Mucosa of descending colon (tissue), 3 donors: ENCODE data around the gene KCTD17. TPM values are rescaled to one million over a fixed set of nuclear protein-coding genes. Genes with fewer than 3 reads are reported as not detected.
A peak's percentile ranks its signal among the peaks of the same experiment; 100 is the strongest.

ENCODE experiments used
- ATAC-seq: fragments of 200-7000 bp; cut with Tn5 transposase; one replicate; pipeline ENCODE4 v1.9.1; 2020; ENCODE audit warnings: mild to moderate bottlenecking, moderate library complexity
- DNase-seq, 3 donors: peaks; one replicate each; pipeline ENCODE4 v3.0.0-alpha.2; 2020
- H3K36me3 ChIP-seq: fragments of 200-600 bp; one replicate; pipeline ENCODE4 v1.8.0; 2021; ENCODE audit warnings: low read depth, mild to moderate bottlenecking
- H3K4me1 ChIP-seq: fragments of 200-600 bp; one replicate; pipeline ENCODE4 v1.8.0; 2021; ENCODE audit warnings: low read depth, mild to moderate bottlenecking
- H3K4me3 ChIP-seq: fragments of 200-600 bp; one replicate; pipeline ENCODE4 v1.8.0; 2021; ENCODE audit warnings: mild to moderate bottlenecking
- H3K9me3 ChIP-seq: fragments of 200-600 bp; one replicate; pipeline ENCODE4 v1.8.0; 2021; ENCODE audit warnings: mild to moderate bottlenecking
- intact Hi-C, 2 donors: fragments of 100-400 bp; cut with DNase I in 1 of 2; cut with micrococcal nuclease in 1 of 2; formaldehyde crosslinking; loops; one replicate each; pipeline versions ENCODE4 v1.11.0 to v1.11.1; 2022; cut with DNase I, micrococcal nuclease
- total RNA-seq, 3 donors: library from RNA; stranded (reverse); fragmentation: NEBNext Ultra II Directional in 2 of 3; extraction: Animal tissue kit (Norgen Biotek cat#: 25700) in 2 of 3; gene quantifications; one replicate each; pipeline versions ENCODE4 v1.2.1 to v1.2.4, GENCODE V29; 2021 to 2023
- TF ChIP-seq, protein P1 (sequence below): fragments of 200-600 bp; IDR thresholded peaks from one replicate; pipeline ENCODE4 v1.8.0; 2022; ENCODE audit warnings: antibody characterized with exemption, mild to moderate bottlenecking
- donor health status: DM: no; HTN: no; CAD: no; lungs with moderate emphysema.
- donor health status: DM: no; HTN: no; CAD: no.
- donor health status: DM: no; HTN: yes; CAD: no.

KCTD17 gene
- total RNA-seq, 3 donors from 2014 or later = 24.9 to 40.1 (median 31.3) TPM

DNA sequence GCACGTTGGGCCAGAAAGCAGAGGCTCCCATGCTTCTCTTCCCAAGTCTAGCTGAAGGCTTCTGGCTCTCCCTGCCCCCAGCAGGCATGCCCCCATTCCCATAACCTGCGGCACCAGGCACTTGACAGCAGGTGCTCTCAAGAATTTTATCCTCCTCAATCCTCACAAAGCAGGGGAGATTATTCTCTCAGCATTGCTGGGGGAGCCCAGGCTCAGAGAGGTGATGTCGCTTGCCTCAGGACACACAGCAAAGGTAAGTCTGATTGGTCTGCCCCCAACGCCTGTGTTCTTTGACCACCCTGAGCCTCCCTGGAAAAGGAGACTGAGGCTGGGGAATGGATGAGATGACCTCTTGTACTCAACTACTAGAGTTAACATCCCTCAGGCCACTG is 37.1 kb upstream of the KCTD17 start:
- DNase-seq (peak in 1 of 3 donors; percentile 37), ATAC-seq (no peak)
- intact Hi-C loops = no loop called here
- H3K4me1 ChIP-seq = peaks cover 48% of the 10 kb centered on the region
- no peaks in the 10 kb centered on the region for H3K36me3 ChIP-seq
- H3K9me3 ChIP-seq = no peaks in the 10 kb centered on the region
- TF ChIP-seq, protein P1, sequence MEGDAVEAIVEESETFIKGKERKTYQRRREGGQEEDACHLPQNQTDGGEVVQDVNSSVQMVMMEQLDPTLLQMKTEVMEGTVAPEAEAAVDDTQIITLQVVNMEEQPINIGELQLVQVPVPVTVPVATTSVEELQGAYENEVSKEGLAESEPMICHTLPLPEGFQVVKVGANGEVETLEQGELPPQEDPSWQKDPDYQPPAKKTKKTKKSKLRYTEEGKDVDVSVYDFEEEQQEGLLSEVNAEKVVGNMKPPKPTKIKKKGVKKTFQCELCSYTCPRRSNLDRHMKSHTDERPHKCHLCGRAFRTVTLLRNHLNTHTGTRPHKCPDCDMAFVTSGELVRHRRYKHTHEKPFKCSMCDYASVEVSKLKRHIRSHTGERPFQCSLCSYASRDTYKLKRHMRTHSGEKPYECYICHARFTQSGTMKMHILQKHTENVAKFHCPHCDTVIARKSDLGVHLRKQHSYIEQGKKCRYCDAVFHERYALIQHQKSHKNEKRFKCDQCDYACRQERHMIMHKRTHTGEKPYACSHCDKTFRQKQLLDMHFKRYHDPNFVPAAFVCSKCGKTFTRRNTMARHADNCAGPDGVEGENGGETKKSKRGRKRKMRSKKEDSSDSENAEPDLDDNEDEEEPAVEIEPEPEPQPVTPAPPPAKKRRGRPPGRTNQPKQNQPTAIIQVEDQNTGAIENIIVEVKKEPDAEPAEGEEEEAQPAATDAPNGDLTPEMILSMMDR = no peak
- no peak overlapping the region for H3K4me3 ChIP-seq

DNA sequence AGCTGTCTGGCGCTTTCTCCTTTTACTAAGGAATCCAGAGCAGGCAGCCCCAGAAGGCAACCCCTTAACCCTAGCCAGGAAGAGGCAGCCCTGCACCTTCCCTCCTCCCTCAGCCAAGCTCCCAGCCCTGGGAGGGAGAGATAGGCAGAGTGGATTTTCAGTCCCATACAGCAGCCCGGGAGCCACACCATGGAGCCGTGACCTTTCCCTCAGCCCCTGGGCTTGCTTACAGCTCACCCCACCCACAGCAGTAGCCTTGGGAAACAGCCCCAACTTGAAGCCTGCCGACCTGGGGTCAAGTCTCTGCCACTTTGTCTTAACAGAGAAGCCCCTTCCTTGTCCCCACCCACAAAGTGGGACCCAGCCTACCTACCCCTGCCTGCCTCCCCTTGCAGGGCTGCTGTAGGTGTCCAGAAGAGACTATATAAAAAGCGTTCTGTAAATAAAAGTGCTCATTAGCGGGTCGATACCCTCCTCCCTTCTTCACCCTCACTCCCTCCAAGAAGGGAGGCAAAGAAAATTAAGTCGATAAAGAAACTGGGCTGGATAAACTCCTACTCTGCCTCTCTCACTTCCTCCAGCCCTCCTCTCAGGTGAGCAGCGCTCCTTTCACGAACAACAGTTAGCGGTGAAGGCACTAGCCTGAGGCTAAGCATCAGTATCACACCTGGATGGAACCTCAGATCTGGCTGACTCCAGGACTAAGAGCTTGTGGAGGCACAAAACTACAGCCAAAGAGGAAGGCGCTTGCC is 36.5 kb upstream of the KCTD17 start:
- no peak overlapping the region for H3K4me3 ChIP-seq
- H3K9me3 ChIP-seq = no peaks in the 10 kb centered on the region
- TF ChIP-seq, protein P1 = no peak
- DNase-seq (peak in 2 of 3 donors; percentile 67 to 69), ATAC-seq (no peak)
- H3K36me3 ChIP-seq = peaks cover under 1% of the 10 kb centered on the region
- intact Hi-C loops = no loop called here
- H3K4me1 ChIP-seq = peaks cover 48% of the 10 kb centered on the region

DNA sequence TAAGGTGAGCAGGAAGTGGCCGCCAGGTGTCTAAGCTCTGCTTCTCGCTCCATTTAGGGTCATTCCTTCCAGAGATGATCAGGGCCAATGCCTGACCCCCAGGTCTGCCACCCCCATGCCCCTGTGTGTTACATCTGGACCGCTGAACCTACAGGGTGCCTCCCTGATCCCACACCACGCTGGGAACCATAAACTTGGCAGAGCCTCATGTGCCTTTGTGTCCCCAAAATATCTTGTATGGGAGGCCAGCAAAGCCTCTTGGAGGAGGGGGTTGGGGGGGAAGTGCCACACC is 36.0 kb upstream of the KCTD17 start:
- no peak overlapping the region for H3K4me3 ChIP-seq
- ATAC-seq (no peak), DNase-seq (peak in 2 of 3 donors; percentile 53 to 59)
- H3K36me3 ChIP-seq = peaks cover 3% of the 10 kb centered on the region
- no peaks in the 10 kb centered on the region for H3K9me3 ChIP-seq
- TF ChIP-seq, protein P1 = no peak
- peaks cover 52% of the 10 kb centered on the region for H3K4me1 ChIP-seq
- intact Hi-C loops = no loop called here

DNA sequence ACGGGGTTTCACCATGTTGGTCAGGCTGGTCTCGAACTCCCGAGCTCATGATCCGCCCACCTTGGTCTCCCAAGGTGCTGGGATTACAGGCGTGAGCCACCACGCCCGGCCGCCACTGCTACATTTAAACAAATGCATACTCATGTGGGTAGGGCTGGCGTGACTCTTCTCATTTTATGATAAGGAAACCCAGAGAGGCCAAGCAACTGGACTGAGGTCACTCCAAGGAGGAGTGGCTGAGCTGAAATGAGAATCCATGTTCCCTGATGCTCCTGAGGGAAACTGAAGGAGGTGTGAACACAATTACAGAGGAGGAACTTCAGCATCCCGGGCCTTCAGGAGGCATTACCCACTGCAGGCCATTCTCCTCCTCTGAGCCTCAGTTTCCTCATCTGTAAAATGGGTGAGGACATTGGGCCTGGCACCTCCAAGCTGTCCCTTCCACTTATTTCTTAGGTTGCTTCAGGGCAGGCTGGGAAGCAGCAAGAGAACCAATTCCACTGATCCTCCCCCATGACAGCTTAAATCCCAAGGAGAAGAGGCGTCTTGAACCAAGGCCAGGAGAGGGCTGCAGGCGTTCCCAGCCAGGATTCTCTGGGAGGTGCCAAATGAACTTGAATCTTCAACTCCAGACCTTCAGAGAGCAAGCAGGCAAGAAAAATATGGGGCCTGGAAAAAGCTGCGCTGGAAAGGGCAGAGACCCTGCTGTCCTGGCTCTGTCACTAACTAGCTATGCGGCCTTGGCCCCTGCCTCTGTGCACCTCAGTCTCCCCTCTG is 35.2 kb upstream of the KCTD17 start:
- DNase-seq (peak; percentile 87), ATAC-seq (peak; percentile 52)
- no peak overlapping the region for H3K4me3 ChIP-seq
- H3K36me3 ChIP-seq = peaks cover 3% of the 10 kb centered on the region
- TF ChIP-seq, protein P1 = no peak
- no peaks in the 10 kb centered on the region for H3K9me3 ChIP-seq
- intact Hi-C loops = no loop called here
- H3K4me1 ChIP-seq = peaks cover 59% of the 10 kb centered on the region

DNA sequence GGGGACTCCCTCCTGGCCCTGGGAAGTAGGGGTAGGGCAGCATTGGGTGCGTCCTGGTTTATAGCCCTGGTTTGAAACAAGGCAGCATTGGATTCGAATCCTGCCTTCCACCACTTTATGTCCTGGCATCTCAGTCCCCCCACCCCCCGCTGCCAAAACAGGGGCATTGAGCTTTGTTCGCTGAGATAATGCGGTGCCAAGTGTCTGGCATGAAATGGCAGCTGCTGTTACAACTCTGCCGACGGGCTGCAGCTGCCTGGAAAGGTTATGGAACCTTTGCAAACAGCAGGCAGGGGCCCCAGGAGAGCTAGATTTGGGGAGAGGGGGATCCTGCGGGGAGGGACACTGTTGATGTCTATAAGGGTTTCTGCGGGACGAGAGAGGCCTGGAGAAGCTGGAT is 34.2 kb upstream of the KCTD17 start:
- ATAC-seq (no peak), DNase-seq (peak in 1 of 3 donors; percentile 33)
- TF ChIP-seq, protein P1 = no peak
- intact Hi-C loops = no loop called here
- peaks cover 3% of the 10 kb centered on the region for H3K36me3 ChIP-seq
- H3K9me3 ChIP-seq = no peaks in the 10 kb centered on the region
- H3K4me1 ChIP-seq = peaks cover 58% of the 10 kb centered on the region
- H3K4me3 ChIP-seq = no peak overlapping the region
